ENCODE measurements around the gene DICER1.

- TF ChIP-seq CTCF (IDR thresholded peaks at IDR 0.05; ENCODE audit: low read depth, low read length, poor library complexity, severe bottlenecking) (no peak), EZH2phosphoT487 (IDR thresholded peaks at IDR 0.05; ENCODE audit: borderline replicate concordance, low read length) (no peak)
Measured at GRCh38 chr14:95068080-95068479, 89.2 kb downstream of the DICER1 start.

Data from DOHH2 (cell line).